AG09319 (cell line): ENCODE data around the gene HELZ.
"Not testable (repeated sequence)": the region's sequence is repeated elsewhere in the genome, so short reads cannot be mapped to it uniquely, and the experiment has no call there.

Experiments
- DNase-seq: peaks from one replicate; pipeline ENCODE4 v3.0.0-alpha.2; 2010; ENCODE audit warnings: low read depth; ENCODE audit errors: extremely low read depth
- TF ChIP-seq, protein P1 (sequence below): IDR thresholded peaks from 2 replicates; pipeline ENCODE4 v1.5.1; 2011; ENCODE audit warnings: low read depth, mild to moderate bottlenecking, inconsistent platforms, low read length, moderate library complexity

The HELZ gene

GRCh38 chr17:67202503-67202902 lies 42.5 kb downstream of the HELZ start:
- TF ChIP-seq, protein P1, sequence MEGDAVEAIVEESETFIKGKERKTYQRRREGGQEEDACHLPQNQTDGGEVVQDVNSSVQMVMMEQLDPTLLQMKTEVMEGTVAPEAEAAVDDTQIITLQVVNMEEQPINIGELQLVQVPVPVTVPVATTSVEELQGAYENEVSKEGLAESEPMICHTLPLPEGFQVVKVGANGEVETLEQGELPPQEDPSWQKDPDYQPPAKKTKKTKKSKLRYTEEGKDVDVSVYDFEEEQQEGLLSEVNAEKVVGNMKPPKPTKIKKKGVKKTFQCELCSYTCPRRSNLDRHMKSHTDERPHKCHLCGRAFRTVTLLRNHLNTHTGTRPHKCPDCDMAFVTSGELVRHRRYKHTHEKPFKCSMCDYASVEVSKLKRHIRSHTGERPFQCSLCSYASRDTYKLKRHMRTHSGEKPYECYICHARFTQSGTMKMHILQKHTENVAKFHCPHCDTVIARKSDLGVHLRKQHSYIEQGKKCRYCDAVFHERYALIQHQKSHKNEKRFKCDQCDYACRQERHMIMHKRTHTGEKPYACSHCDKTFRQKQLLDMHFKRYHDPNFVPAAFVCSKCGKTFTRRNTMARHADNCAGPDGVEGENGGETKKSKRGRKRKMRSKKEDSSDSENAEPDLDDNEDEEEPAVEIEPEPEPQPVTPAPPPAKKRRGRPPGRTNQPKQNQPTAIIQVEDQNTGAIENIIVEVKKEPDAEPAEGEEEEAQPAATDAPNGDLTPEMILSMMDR = no peak
- DNase-seq = no peak

- TF ChIP-seq, protein P1 = peak; percentile 35
- DNase-seq = no peak
Measured at GRCh38 chr17:67200727-67201301, 44.2 kb downstream of the HELZ start.

DNA sequence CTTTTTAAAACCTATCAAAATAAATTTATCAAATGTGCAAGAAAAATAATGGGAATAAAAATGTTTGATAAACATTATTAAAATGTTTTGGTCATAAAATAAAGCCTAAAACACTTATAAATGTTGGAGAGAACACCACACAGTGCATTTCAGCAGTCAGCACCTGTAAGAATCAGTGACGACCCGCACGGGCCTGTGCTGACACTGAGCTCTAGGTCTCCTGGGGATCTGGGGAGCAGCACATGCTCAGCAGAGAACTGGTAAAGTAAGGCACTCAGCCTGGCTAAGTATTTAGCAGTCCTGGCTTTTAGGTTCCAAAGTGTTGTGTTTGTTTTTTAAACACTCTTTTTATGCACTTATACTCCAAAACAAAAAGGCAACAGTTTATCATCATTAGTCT lies 46.9 kb downstream of the HELZ start:
- TF ChIP-seq, protein P1 = no peak
- DNase-seq = no peak

GRCh38 chr17:67197023-67197422 lies 48.0 kb downstream of the HELZ start:
- DNase-seq = not testable (repeated sequence)

DNA sequence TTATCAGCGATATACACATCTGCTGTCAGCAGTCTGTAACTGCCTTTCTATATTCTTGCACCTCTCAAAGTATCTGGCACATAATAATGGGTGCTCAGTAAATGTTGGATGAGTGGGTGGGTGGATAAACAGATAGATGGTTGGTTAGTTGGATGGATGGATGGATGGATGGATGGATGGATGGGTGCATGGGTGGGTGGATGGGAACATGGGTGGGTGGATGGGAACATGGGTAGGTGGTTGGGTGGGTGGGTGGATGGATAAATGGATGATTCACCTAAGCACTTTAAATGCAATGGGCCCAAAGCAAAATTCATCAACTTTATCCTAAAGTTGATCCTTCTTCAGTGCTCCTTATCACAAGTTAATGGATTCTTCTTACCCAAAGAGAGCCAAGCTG lies 48.6 kb downstream of the HELZ start:
- TF ChIP-seq, protein P1 = no peak
- no peak for DNase-seq

- no peak for DNase-seq
- TF ChIP-seq, protein P1 = no peak
Measured at GRCh38 chr17:67194134-67194533, 50.9 kb downstream of the HELZ start.

DNA sequence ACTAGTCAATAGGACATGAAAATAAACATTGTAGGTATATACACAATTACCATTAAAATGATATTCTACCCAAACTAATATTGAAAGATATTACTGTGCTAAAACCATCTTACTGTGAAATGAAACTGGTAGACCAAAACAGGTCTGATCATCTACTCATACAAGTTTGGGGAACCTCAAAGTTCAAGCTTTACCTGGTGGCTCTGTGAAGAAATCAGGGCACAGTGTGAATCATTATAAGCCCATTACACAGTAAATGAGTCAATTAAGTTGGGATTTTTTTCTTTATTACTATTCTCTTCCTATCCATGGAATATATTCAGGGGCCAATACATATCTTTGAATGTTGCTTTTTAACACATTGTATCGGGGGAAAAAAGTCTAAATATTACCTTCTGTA lies 57.1 kb downstream of the HELZ start:
- TF ChIP-seq, protein P1 = no peak
- no peak for DNase-seq

DNA sequence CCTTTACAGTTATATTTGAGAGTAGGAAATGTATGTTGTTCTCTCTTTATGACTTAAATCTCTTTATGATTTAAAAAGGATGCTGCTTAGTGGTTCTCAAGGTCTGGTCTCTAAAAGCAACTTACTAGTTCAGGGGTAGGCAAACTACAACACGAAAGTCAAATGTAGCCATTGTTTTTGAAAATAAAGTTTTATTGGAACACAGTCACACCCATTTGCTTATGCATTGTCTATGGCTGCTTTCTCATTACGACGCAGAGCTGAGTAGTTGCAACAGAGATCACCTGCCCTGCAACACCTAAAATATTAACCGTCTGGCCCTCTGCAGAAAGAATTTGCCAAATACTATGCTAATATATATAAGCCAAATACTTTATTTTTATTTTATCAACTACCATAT lies 58.2 kb downstream of the HELZ start:
- TF ChIP-seq, protein P1 = no peak

More for the DNA sequence above, 58.2 kb downstream of the HELZ start:
- no peak for DNase-seq
